Tibial nerve (tissue), 4 donors: ENCODE measurements around the gene RELA.

Experiments
- EP300 ChIP-seq, 2 donors: sonication (generic); formaldehyde crosslinking; IDR thresholded peaks; one replicate each; pipeline ENCODE4 v1.6.1; 2017; ENCODE audit warnings: antibody characterized with exemption in 2 of 2, mild to moderate bottlenecking in 1 of 2
- POLR2A ChIP-seq, 2 donors: fragments of 450-650 bp; IDR thresholded peaks; one replicate each; pipeline ENCODE4 v1.6.1; 2017; ENCODE audit warnings: antibody characterized with exemption in 2 of 2, mild to moderate bottlenecking in 2 of 2, moderate library complexity in 2 of 2
- TF ChIP-seq, protein P1 (sequence below), 5 experiments: fragments of 200-600 bp in 3 of 5; fragments of 450-650 bp in 2 of 5; sonication (generic) in 3 of 5; IDR thresholded peaks; one replicate each; pipeline ENCODE4 v1.5.1; 2016 to 2019; ENCODE audit warnings: antibody characterized with exemption in 5 of 5, mild to moderate bottlenecking in 3 of 5, moderate library complexity in 2 of 5

DNA sequence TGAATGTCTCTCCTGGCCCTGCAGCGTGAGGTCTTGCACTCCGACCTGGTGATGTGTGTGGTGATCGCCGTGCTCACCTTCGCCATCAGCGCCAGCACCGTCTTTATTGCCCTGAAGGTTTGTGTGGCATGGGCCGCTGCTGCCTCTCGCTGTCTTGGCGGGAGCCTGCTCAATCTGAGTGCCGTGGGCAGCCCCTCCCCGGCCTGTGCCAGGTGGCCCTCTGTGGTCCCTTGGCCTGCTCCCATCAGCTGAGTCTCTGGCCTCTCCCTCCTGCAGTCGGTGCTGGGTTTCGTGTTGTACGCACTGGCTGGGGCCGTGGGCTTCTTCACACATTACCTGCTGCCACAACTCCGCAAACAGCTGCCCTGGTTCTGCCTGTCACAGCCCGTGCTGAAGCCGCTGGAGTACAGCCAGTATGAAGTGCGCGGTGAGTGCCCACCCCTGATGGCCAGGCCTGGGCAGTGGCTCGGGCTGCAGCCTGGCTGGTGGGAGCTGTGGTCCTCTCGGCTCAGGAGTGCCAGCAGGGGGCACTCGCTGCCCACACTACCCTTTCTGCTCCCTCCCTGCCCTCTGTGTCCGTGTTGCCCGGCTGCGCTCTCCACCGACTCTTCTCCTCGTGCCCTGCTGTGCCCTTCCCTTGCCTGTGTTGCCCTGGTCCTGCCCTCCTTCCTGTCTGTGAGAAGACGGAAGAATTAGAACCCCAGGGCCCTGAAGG lies 36.9 kb downstream of the RELA start:
- no peak for TF ChIP-seq POLR2A (IDR thresholded peaks at IDR 0.05)
- TF ChIP-seq, protein P1, sequence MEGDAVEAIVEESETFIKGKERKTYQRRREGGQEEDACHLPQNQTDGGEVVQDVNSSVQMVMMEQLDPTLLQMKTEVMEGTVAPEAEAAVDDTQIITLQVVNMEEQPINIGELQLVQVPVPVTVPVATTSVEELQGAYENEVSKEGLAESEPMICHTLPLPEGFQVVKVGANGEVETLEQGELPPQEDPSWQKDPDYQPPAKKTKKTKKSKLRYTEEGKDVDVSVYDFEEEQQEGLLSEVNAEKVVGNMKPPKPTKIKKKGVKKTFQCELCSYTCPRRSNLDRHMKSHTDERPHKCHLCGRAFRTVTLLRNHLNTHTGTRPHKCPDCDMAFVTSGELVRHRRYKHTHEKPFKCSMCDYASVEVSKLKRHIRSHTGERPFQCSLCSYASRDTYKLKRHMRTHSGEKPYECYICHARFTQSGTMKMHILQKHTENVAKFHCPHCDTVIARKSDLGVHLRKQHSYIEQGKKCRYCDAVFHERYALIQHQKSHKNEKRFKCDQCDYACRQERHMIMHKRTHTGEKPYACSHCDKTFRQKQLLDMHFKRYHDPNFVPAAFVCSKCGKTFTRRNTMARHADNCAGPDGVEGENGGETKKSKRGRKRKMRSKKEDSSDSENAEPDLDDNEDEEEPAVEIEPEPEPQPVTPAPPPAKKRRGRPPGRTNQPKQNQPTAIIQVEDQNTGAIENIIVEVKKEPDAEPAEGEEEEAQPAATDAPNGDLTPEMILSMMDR (IDR thresholded peaks at IDR 0.05): peak; percentile 59 to 86 (median 75)
- peak in 1 of 2 donors; percentile 22 for TF ChIP-seq EP300 (IDR thresholded peaks at IDR 0.05)
